DMS114 treated with DMSO at 0.1 percent for 48 hours (cell line): Measurements from ENCODE around the gene CERS1.

Experiments
- DNase-seq: peaks from one replicate; lab custom pipeline; 2025; ENCODE audit not compliant: unreplicated experiment; lab: John Stamatoyannopoulos, UW

The CERS1 gene

GRCh38 chr19:18876865-18877264 lies 19.1 kb downstream of the CERS1 start:
- DNase-seq: no peak

- no peak for DNase-seq
Measured at GRCh38 chr19:18875726-18876125, 20.2 kb downstream of the CERS1 start.

- DNase-seq: no peak
Measured at GRCh38 chr19:18871543-18871942, 24.4 kb downstream of the CERS1 start.

- DNase-seq: no peak
Measured at GRCh38 chr19:18870531-18871172, 25.3 kb downstream of the CERS1 start.

- DNase-seq: no peak
Measured at GRCh38 chr19:18869781-18870530, 26.0 kb downstream of the CERS1 start.

GRCh38 chr19:18869023-18869618 lies 26.8 kb downstream of the CERS1 start:
- no peak for DNase-seq

- no peak for DNase-seq
Measured at GRCh38 chr19:18868380-18869022, 27.5 kb downstream of the CERS1 start.

GRCh38 chr19:18867751-18868150 lies 28.2 kb downstream of the CERS1 start:
- DNase-seq: no peak

GRCh38 chr19:18867199-18867598 lies 28.8 kb downstream of the CERS1 start:
- no peak for DNase-seq

- DNase-seq: no peak
Measured at GRCh38 chr19:18866800-18867123, 29.2 kb downstream of the CERS1 start.

- DNase-seq: peak; percentile 40
Measured at GRCh38 chr19:18865973-18866799, 29.8 kb downstream of the CERS1 start.

- no peak for DNase-seq
Measured at GRCh38 chr19:18865106-18865972, 30.6 kb downstream of the CERS1 start.

- DNase-seq: no peak
Measured at GRCh38 chr19:18863843-18864362, 32.1 kb downstream of the CERS1 start.

GRCh38 chr19:18862976-18863842 lies 32.7 kb downstream of the CERS1 start:
- DNase-seq: no peak

- no peak for DNase-seq
Measured at GRCh38 chr19:18861917-18862316, 34.0 kb downstream of the CERS1 start.

GRCh38 chr19:18861235-18861634 lies 34.7 kb downstream of the CERS1 start:
- no peak for DNase-seq

GRCh38 chr19:18860725-18861124 lies 35.2 kb downstream of the CERS1 start:
- DNase-seq: no peak

- no peak for DNase-seq
Measured at GRCh38 chr19:18860302-18860700, 35.7 kb downstream of the CERS1 start.
